ENCODE results near the gene ACAT1.
"Not testable (repeated sequence)": the region's sequence is repeated elsewhere in the genome, so short reads cannot be mapped to it uniquely, and the experiment has no call there.

The ACAT1 gene

DNA sequence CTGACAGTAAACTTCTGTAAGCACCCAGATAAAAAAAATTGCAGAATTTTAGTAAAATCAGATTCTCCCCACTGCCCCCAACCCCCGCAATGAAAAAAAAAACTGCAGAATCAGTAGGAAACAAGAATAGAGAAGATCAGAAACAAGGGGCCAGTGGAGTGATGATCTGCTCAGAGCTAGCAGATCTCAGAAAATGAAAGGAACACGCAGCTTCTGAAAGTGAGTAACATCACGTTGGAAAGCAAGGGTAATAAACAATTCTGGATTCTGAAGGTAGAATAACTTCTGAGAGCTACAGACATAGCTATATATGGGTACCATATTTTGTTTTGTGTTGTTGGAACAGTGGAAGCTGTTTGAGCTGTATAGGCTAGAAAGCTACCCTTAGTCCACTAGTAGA is 23.2 kb downstream of the ACAT1 start:
- DNase-seq (ENCODE audit: low read depth in 3 of 3) = no peak

DNA sequence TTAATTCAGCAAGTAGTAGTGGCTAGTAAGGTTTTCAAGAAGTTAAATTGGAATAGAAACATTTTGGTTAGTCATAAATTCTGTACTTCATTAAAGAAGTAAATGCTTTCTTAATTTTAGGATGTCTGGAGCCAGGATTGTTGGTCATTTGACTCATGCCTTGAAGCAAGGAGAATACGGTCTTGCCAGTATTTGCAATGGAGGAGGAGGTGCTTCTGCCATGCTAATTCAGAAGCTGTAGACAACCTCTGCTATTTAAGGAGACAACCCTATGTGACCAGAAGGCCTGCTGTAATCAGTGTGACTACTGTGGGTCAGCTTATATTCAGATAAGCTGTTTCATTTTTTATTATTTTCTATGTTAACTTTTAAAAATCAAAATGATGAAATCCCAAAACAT is 25.8 kb downstream of the ACAT1 start:
- DNase-seq (ENCODE audit: low read depth in 3 of 3) = no peak

- no peak for DNase-seq (ENCODE audit: low read depth in 3 of 3)
These were observed 27.2 kb downstream of the ACAT1 start for GRCh38 chr11:108148556-108148955.

- DNase-seq (ENCODE audit: low read depth in 3 of 3) = no peak
These were observed 33.2 kb downstream of the ACAT1 start for GRCh38 chr11:108154591-108154990.

GRCh38 chr11:108160970-108161566 is 39.7 kb downstream of the ACAT1 start:
- no peak for DNase-seq (ENCODE audit: low read depth in 3 of 3)

DNA sequence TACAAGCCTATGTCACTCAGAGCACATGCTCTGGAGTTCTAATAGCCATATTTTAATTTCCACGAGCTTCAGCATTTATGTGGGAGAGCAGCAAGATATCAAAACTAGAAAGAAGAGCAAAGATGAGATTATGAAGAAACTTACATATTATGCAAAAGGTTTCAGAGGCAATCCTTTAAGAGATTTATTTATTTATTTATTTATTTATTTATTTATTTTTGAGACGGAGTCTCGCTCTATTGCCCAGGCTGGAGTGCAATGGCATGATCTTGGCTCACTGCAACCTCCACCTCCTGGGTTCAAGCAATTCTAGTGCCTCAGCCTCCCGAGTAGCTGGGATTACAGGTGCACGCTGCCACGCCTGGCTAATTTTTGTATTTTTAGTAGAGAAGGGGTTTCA is 41.5 kb downstream of the ACAT1 start:
- DNase-seq (ENCODE audit: low read depth in 3 of 3) = not testable (repeated sequence)

GRCh38 chr11:108167624-108168023 is 46.3 kb downstream of the ACAT1 start:
- DNase-seq (ENCODE audit: low read depth in 3 of 3) = no peak

DNA sequence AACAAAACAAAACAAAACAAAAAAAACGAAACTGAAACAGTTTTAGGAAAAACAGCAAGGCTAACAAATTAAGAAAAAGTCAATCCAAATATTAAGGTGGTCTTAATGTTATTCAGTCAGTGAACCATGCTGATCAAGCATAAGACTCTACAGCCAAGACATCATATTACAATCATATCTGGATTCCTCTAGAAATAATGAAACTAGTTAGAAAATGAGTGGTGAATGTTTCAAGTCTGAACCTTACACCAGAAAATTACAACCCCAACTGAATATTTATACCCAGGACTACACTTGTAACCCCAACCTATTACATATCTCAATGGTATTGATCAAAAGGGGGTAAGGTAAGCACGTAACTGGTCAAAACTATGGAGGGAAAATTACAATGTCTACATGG is 48.8 kb downstream of the ACAT1 start:
- DNase-seq (ENCODE audit: low read depth in 3 of 3) = no peak

GRCh38 chr11:108177570-108177969 is 56.2 kb downstream of the ACAT1 start:
- DNase-seq (ENCODE audit: low read depth in 3 of 3) = no peak

- no peak for DNase-seq (ENCODE audit: low read depth in 3 of 3)
These were observed 72.4 kb downstream of the ACAT1 start for GRCh38 chr11:108193725-108194124.

DNA sequence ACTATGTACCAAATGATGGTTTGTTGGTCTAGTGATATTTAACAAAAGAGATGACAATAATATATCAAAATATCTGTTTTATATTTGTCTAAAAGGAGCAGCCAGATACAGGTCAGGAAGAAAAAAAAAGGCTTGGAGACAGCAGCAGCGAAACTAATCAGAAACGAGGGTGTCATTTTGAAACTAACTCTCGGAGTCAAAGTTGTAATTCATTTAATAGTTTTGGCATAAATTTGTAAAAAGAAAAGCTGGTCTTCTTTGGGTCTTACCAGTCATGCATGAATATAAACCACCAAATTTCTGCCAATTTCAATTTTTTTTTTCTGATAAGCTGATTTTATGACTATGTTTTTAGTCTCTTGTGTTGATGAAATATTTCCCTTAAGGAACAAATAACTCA is 75.5 kb downstream of the ACAT1 start:
- DNase-seq (ENCODE audit: low read depth in 3 of 3) = no peak
